ENCODE measurements around the gene MAP2K6.
"Not testable (repeated sequence)": the region's sequence is repeated elsewhere in the genome, so short reads cannot be mapped to it uniquely, and the experiment has no call there.

MAP2K6 gene

GRCh38 chr17:69457603-69458002 is 43.1 kb downstream of the MAP2K6 start:
- DNase-seq (ENCODE audit: low read depth) = no peak

DNA sequence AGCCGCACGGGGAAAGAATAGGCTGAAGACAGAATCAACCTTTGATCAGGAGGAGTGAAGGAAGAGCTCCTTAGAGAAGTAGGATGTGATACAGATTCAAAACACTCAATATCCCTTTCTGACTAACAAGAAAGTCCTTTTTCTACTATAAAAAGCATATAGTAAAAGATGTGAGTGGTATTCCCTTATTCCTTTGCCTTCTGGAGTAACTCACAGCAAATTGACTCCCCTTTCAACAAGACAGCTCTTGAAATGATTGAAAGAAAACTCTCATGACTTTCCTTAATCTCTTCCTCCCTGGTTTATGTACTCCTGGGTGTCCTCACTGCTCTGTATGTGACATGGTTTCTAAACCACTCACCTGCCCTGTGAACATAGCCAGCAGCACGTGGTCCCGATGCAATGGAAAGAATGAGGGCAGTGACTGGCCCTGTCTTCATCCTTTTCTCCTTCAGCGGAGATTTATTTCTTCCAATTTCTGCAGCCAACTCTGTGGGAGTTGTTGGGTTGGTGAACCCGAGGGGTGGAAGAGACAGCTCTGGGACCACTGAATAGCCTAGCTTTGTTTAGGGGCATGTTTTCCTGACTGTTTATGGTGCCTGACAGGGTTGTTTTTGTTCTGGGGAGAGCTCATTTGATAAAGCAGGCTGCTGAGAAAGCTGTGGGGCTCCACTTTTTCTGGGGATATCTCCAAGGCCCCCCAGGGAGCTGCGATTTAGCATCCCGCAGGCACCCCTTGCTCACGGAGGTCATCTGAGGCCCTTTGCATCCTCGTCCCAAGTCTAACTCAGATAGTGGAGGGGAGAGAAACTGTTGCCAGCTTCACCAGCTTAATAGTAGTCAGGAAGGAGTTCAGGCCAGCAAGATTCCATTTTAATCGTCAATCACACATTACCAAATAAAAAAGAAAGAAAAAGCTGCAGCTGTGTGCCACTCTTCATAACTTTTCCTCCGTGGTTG is 46.7 kb downstream of the MAP2K6 start:
- DNase-seq (ENCODE audit: low read depth) = no peak

DNA sequence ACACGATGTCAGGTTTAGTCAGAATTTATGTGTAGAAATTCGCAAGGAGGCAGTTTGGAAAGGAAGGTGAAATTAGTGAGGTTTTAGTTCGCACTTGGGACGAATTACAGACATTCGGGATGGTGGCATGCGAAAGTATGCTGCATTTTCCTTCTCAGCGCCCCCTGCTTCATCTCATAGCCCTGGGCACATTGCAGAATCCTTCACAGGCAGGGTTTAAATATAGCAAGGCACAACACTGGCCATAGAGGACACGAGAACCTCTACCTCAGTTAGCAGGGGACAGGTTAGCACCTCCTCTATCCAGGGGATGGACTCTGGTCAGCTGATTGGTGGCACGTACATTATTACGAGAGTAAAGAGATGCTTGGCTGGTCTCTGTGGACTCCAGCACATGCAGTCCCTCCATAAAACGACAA is 47.5 kb downstream of the MAP2K6 start:
- DNase-seq (ENCODE audit: low read depth) = no peak

DNA sequence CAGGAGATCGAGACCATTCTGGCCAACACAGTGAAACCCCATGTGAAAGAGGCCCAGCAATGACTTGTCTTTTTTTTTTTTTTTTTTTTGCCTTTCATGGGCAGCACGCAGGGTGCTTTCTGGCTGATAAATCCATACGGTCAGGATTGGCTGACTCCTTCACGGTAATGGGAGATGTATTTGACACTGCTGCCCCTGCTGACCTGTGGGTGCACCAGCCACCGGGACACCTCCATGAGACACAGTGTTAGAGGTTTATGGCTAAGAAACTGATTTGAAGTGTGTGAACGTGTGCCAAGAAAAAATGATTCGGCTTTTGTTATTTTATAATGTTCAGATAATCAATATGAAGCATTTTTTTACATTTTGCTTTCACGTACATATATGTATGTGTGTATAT is 48.4 kb downstream of the MAP2K6 start:
- no peak for DNase-seq (ENCODE audit: low read depth)

- DNase-seq (ENCODE audit: low read depth) = no peak
Measured at GRCh38 chr17:69466451-69466850, 52.0 kb downstream of the MAP2K6 start.

DNA sequence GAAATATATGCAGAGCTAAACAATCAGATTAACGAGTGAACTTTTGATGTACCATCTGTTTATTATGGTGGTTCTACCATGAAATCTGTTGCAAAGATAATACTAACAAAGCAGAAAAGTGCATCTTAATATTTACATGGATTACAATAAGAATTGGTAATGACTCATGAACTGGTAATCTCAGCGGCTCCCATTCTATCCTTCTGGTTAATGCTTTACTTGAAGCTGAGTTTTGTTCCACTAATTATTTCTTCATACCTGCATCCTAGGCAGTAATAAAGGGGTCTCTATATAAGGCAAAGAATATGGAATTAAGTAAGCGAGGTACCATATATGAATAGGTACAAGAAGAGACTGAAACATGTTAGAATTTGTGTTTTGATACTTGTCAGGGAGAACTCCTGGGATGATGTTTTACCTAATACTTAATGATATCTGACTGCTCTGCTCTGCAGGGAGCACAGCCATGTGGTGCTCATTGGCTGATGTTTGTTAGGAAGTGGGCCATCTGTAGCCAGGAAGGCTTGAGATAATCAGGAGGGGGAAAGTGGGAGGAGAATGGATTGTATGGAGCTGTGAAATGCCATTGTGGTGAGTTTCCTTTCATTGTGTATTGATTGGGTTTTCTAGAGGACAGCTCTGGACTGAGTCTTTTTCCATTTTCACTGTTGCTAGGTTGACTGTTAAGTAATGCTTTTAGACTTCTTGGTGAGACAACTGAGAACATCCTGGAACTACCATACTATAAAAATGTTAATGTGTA is 52.6 kb downstream of the MAP2K6 start:
- no peak for DNase-seq (ENCODE audit: low read depth)

- DNase-seq (ENCODE audit: low read depth) = no peak
Measured at GRCh38 chr17:69468207-69468606, 53.7 kb downstream of the MAP2K6 start.

DNA sequence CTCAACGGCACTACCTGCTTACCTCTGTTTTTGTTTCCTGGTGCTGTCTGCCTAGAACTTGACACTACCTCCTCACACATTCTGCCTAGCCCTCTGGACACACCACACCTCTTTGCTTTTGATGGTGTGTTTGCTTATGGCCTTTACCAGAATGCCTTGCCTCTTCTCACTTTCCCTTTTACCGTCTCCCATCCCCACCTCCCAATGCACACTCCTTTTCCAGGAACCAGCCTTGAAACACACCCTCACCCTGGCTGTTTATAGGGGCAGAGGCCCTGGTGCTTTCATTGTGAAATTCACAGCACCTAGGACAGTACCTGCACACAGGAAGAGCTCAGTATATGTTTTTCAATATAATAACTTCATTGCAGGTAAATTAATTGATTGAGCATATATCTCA is 56.2 kb downstream of the MAP2K6 start:
- no peak for DNase-seq (ENCODE audit: low read depth)

DNA sequence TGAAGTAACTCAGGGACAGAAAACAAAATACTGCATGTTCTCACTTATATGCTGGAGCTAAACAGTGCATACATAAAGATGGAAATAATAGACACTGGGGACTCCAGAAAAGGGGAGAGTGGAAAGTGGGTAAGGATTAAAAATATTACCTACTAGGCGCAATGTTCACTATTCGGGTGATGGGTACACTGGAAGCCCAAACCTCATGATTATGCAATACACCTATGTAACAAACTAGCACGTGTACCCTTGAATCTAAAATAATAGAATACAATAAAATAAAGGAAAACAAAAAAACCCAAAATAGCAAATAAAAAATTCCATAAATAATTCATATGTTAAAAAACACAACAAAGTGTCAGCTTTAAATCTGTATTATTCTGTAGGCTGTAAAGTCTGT is 56.9 kb downstream of the MAP2K6 start:
- no peak for DNase-seq (ENCODE audit: low read depth)

DNA sequence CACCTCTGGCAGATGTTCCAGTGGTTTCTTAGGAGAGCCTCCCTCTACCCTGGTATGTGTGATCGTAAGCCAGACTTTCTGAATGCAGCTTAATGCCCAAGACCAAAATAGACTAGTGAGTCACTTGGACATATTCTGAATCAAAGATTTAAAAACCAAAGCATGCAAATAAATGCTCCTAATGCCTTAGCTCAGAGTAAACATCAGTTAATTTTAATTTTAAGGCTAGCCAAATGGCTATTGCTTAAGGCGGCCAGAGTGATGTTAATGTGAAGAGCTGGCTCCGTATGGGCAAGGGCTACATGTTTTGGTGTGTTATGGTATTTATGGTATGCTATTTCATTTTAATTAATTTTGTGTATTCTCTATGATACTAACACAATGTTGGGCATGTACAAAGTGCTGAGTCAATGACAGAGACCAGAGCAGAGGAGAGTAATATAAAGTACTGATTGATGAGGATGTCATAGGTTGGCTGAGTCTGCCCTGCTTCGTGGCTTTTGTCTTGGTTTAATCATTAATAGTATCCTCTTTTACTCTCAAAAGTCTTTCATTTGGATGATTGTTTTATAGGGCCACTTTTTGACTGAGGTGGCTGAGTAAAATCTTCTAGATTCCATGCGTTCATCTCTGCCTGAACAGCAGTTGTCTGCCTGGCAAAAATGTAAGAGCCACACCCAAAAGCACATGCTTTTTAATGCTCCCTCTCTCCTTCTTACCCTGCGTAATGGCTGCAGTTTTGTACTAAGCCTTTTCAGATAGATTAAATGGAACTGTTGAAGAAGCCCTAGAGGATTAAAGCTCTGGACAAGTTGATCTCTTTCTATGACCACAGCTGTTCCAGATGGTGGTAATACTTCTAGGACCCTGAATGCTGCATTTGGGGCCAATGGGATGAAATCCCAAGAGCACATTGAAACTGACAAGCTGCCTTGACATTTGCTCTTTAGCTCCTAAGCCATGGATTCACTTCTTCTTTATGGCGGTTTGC is 59.6 kb downstream of the MAP2K6 start:
- no peak for DNase-seq (ENCODE audit: low read depth)

- DNase-seq (ENCODE audit: low read depth) = no peak
Measured at GRCh38 chr17:69477204-69477902, 62.9 kb downstream of the MAP2K6 start.

DNA sequence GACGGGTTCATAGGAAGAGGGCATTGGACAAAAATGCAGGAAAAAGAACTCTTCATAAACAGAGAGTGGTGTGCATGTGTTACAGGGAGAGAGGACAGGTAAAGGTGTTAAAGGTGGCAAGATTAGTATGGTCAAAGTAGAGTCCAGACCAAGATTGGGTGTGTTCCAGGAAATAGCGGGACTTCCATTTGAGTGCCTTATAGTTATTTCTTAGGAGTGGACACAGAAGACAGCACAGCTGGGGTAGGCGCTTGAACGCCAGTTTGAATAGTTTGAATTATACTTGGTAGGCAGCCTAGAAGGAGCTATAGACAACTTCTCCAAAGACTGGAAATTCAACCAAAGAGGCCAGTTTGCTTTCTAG is 63.4 kb downstream of the MAP2K6 start:
- DNase-seq (ENCODE audit: low read depth) = no peak

DNA sequence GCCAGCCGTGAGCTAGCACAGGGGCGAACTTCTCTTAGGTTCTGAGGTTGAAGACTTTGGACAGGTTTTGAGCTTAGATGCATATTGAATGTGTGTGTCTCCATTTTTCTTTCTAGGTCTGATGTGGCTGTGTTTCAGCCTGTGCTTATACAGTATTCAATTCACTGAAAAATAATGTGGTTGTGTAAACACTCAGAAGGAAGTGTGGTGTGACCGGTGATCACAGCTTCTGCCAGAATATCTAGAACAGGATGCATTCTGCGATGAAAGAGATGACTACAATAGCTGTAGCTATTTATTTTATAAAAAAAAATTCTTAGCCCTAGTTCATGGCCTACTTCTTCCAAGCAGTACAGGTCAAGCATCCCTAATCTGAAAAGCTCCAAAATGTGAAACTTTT is 64.4 kb downstream of the MAP2K6 start:
- no peak for DNase-seq (ENCODE audit: low read depth)

DNA sequence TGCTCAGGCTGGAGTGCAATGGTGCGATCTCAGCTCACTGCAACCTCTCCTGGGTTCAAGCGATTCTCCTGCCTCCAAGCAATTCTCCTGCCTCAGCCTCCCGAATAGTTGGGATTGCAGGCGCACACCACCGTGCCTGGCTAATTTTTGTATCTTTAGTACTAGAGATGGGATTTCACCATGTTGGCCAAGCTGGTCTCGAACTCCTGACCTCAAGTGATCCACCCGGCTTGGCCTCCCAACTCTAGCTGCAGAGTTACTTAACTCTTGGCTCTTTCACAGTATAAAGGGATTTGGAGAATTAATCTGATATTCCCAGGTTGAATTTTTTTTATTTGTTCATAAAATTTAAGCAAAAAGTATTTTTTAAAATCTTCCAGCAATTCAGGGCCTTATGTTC is 65.3 kb downstream of the MAP2K6 start:
- DNase-seq (ENCODE audit: low read depth) = not testable (repeated sequence)

DNA sequence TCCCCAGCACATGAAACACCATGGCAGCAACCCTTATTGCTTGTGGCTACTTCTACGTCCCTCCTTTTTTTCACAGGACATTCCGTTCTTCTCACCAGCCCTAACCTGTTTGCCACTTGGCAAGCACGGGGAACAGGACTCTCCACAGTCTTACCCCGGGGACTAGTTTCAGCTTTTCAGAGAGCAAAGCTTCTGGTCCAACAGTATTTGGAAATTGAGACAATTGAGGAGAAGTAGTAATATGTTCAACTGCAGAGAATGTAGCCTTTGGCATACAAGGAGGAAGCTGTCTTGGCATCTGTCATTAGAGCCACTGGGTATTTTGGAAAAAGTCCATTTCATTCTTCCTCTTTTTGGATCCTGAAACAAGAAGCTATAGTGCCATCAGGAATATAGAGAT is 65.7 kb downstream of the MAP2K6 start:
- no peak for DNase-seq (ENCODE audit: low read depth)

- no peak for DNase-seq (ENCODE audit: low read depth)
Measured at GRCh38 chr17:69485251-69485661, 70.8 kb downstream of the MAP2K6 start.

GRCh38 chr17:69485901-69486643 is 71.6 kb downstream of the MAP2K6 start:
- no peak for DNase-seq (ENCODE audit: low read depth)

GRCh38 chr17:69486779-69487637 is 72.5 kb downstream of the MAP2K6 start:
- no peak for DNase-seq (ENCODE audit: low read depth)

DNA sequence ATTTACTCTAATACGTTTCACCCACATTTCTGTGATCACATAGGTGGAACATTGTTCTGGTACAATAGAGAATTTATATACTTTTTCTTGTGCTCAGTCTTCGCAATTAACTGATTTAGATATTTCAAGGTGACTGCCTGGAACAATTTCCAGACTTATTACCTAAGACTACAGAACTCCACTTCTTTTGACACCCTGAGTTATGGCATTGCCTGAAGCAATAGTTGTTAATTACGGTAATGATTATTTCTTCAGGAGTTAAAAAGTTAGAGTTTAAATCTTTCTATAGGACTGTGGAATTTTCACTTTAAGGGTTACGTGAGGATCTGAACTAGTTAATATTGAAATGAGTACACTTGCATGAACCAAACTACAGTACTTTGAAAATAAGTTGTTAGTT is 74.8 kb downstream of the MAP2K6 start:
- DNase-seq (ENCODE audit: low read depth) = no peak
